ENCODE data around the gene PGF. TPM values are rescaled to one million over a fixed set of nuclear protein-coding genes. Genes with fewer than 3 reads are reported as not detected.

The PGF gene
- total and polyA plus RNA-seq, 4 donors = 3.0 to 10.0 (median 6.8) TPM

DNA sequence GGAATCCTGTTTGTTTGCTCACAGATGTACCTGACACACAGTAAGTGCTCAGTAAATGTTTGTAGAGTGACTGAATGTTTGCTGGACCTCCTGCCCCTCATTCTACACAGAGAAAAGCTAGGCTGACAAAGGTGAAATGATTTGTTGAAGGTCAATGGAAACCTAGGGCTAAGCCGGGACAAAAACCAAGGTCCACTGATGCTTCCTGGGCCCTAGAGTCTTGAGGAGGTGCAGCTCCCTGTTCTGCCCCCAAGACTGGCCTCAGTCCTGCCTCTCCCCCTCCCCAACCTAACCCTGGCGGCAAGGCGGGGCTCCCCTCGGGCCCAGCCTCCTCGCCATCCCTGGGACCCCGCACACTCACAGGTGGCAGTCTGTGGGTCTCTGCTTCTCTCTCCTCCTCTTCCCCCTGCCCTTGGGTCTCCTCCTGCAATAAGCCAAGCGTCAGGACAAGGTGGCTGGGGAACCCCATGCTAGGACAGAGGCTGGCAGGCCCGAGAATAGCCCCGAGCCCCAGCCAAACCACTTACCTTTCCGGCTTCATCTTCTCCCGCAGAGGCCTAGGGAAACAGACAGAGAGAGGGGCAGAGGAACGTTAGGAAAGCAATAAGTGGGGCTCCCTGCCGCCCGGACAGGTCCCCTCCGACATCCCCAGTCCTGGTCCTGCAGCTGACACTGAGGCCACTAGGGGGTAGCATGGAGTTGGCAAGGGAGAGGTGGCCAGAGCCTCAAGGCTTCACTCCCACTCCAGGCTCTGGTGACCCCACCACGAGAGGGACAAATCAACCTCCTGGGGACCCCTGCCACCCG, 9.3 kb downstream of the PGF start:
- Histone ChIP-seq H3K9me3 (ENCODE audit: control insufficient read depth in 4 of 4, insufficient read depth in 3 of 4, low read length in 3 of 4) (no peaks in the 10 kb centered on the region), H3K4me1 (ENCODE audit: control insufficient read depth in 5 of 5, insufficient read depth in 5 of 5, low read length in 5 of 5) (peaks cover 3 to 33% (median 17%) of the 10 kb centered on the region in 5 donors), H3K4me3 (no peak overlapping the region), H3K36me3 (ENCODE audit: control insufficient read depth in 4 of 4, insufficient read depth in 4 of 4, low read length in 4 of 4) (peaks cover 0 to 15% (median 7%) of the 10 kb centered on the region in 4 donors), H3K9ac (ENCODE audit: insufficient read depth in 1 of 2, low read length in 2 of 2) (no peak overlapping the region), H3K27ac (ENCODE audit: low read depth in 1 of 2, low read length in 1 of 2) (no peak overlapping the region), H3K27me3 (ENCODE audit: control insufficient read depth in 3 of 3, insufficient read depth in 3 of 3, low read length in 2 of 3) (no peaks in the 10 kb centered on the region)
- DNase-seq (peak; percentile 81 to 83 (median 83)), ATAC-seq (ENCODE audit: insufficient read depth, low FRiP score) (peak; percentile 70)
- TF ChIP-seq, protein P1, sequence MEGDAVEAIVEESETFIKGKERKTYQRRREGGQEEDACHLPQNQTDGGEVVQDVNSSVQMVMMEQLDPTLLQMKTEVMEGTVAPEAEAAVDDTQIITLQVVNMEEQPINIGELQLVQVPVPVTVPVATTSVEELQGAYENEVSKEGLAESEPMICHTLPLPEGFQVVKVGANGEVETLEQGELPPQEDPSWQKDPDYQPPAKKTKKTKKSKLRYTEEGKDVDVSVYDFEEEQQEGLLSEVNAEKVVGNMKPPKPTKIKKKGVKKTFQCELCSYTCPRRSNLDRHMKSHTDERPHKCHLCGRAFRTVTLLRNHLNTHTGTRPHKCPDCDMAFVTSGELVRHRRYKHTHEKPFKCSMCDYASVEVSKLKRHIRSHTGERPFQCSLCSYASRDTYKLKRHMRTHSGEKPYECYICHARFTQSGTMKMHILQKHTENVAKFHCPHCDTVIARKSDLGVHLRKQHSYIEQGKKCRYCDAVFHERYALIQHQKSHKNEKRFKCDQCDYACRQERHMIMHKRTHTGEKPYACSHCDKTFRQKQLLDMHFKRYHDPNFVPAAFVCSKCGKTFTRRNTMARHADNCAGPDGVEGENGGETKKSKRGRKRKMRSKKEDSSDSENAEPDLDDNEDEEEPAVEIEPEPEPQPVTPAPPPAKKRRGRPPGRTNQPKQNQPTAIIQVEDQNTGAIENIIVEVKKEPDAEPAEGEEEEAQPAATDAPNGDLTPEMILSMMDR (IDR thresholded peaks at IDR 0.05; ENCODE audit: control extremely low read depth, extremely low read depth) = peak; percentile 87
- 39 to 42% methylated on average over 16 to 17 of the region's 17 CpGs for WGBS, 2 donors

DNA sequence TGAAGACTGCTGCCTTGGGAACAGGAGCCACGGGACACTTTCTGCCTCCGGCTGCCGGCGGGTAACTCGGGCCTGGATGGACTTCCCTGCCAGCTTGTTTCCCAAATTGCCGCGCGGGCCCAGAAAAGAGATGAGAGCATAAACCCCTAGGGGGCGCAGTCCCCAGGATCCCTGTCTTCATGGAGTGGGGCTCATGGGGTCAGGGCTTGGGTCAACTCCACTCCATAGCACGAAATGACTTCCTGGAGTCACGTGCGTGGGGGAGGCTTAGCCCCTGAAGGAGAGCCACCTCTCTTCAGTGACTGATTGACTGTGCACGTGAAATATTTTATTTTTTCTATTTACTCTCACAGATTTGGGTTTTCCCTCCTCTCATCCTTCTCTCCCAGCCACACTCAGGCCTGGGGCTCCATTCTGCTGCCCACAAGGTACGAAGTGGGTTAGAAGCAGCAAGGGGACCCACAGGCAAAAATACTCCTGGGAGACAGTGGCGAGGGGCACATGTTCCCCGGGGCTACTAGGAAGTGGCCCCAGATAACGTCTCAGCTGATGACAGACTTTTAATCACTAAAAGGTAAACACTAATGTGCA, 10.0 kb downstream of the PGF start:
- peak in 1 of 3 donors; percentile 36 for DNase-seq

DNA sequence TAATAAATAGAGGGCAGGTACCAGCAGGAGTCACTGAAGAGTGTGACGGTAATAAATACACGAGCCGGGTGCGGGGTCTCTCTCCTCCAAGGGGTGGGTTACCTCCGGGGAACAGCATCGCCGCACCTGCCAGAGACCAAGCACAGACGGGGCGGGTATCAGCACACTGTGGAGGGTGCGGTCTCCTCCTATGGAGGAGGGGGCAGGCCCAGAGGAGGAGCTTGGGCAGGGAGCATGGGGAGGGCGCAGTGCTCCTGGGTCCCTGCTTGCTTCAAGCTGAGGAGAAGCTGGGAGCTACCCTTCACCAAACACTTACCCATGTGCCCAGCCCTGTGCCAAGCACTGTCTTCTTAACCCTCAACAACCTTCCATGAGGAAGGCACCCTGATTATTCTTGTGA, 12.8 kb downstream of the PGF start:
- ATAC-seq (ENCODE audit: insufficient read depth, low FRiP score) (no peak), DNase-seq (no peak)
- WGBS, 2 donors = 93% methylated on average over 11 of the region's 11 CpGs
- H3K36me3 ChIP-seq (ENCODE audit: control insufficient read depth in 4 of 4, insufficient read depth in 4 of 4, low read length in 4 of 4) = peaks cover 0 to 9% (median 2%) of the 10 kb centered on the region in 4 donors
- H3K27ac ChIP-seq (ENCODE audit: low read depth in 1 of 2, low read length in 1 of 2) = peak overlapping the region; percentile 73 to 89
- no peak overlapping the region for H3K9ac ChIP-seq (ENCODE audit: insufficient read depth in 1 of 2, low read length in 2 of 2)
- peaks cover 5 to 37% (median 21%) of the 10 kb centered on the region in 5 donors for H3K4me1 ChIP-seq (ENCODE audit: control insufficient read depth in 5 of 5, insufficient read depth in 5 of 5, low read length in 5 of 5)
- TF ChIP-seq, protein P1 (IDR thresholded peaks at IDR 0.05; ENCODE audit: control extremely low read depth, extremely low read depth) = no peak
- H3K9me3 ChIP-seq (ENCODE audit: control insufficient read depth in 4 of 4, insufficient read depth in 3 of 4, low read length in 3 of 4) = no peaks in the 10 kb centered on the region
- H3K27me3 ChIP-seq (ENCODE audit: control insufficient read depth in 3 of 3, insufficient read depth in 3 of 3, low read length in 2 of 3) = no peaks in the 10 kb centered on the region
- H3K4me3 ChIP-seq = no peak overlapping the region

More for the DNA sequence above, 10.0 kb downstream of the PGF start:
- Histone ChIP-seq H3K9ac (ENCODE audit: insufficient read depth in 1 of 2, low read length in 2 of 2) (no peak overlapping the region), H3K36me3 (ENCODE audit: control insufficient read depth in 4 of 4, insufficient read depth in 4 of 4, low read length in 4 of 4) (peaks cover 0 to 15% (median 7%) of the 10 kb centered on the region in 4 donors), H3K4me1 (ENCODE audit: control insufficient read depth in 5 of 5, insufficient read depth in 5 of 5, low read length in 5 of 5) (peaks cover under 1 to 31% (median 15%) of the 10 kb centered on the region in 5 donors), H3K4me3 (no peak overlapping the region), H3K27ac (ENCODE audit: low read depth in 1 of 2, low read length in 1 of 2) (no peak overlapping the region), H3K9me3 (ENCODE audit: control insufficient read depth in 4 of 4, insufficient read depth in 3 of 4, low read length in 3 of 4) (no peaks in the 10 kb centered on the region), H3K27me3 (ENCODE audit: control insufficient read depth in 3 of 3, insufficient read depth in 3 of 3, low read length in 2 of 3) (no peaks in the 10 kb centered on the region)
- 65 to 73% methylated on average over 17 of the region's 17 CpGs for WGBS, 2 donors
- TF ChIP-seq, protein P1 (IDR thresholded peaks at IDR 0.05; ENCODE audit: control extremely low read depth, extremely low read depth) = no peak
- ATAC-seq (ENCODE audit: insufficient read depth, low FRiP score) = no peak
